HUES48 (cell line): ENCODE data around the gene MED9.
A peak's percentile ranks its signal among the peaks of the same experiment; 100 is the strongest.

Source experiments
- H3K27ac ChIP-seq: one replicate; pipeline ENCODE4 v1.7.0; 2013; ENCODE audit warnings: low read depth, low read length, inconsistent platforms
- H3K27me3 ChIP-seq: 2 replicates; pipeline ENCODE4 v1.6.1; 2013; ENCODE audit warnings: mild to moderate bottlenecking, low read length; ENCODE audit not compliant: control insufficient read depth, insufficient read depth
- H3K36me3 ChIP-seq: 2 replicates; pipeline ENCODE4 v1.6.1; 2013; ENCODE audit warnings: low read length; ENCODE audit not compliant: control insufficient read depth, insufficient read depth
- H3K4me1 ChIP-seq: 2 replicates; pipeline ENCODE4 v1.6.1; 2013; ENCODE audit warnings: mild to moderate bottlenecking, low read length; ENCODE audit not compliant: control insufficient read depth, insufficient read depth
- H3K4me3 ChIP-seq: 2 replicates; pipeline ENCODE4 v1.5.1; 2013; ENCODE audit warnings: mild to moderate bottlenecking, low read depth, low read length
- H3K9ac ChIP-seq: 2 replicates; pipeline ENCODE4 v1.6.1; 2013; ENCODE audit warnings: mild to moderate bottlenecking, low read depth, low read length, moderate library complexity
- H3K9me3 ChIP-seq: 2 replicates; pipeline ENCODE4 v1.6.1; 2013; ENCODE audit warnings: low read length; ENCODE audit not compliant: control insufficient read depth, insufficient read depth

MED9 gene

GRCh38 chr17:17487998-17488397 lies 11.2 kb downstream of the MED9 start:
- Histone ChIP-seq H3K4me1 (peaks cover 11% of the 10 kb centered on the region), H3K36me3 (peaks cover 54% of the 10 kb centered on the region), H3K27me3 (no peaks in the 10 kb centered on the region), H3K9me3 (no peaks in the 10 kb centered on the region), H3K27ac (no peak overlapping the region), H3K4me3 (no peak overlapping the region), H3K9ac (no peak overlapping the region)

DNA sequence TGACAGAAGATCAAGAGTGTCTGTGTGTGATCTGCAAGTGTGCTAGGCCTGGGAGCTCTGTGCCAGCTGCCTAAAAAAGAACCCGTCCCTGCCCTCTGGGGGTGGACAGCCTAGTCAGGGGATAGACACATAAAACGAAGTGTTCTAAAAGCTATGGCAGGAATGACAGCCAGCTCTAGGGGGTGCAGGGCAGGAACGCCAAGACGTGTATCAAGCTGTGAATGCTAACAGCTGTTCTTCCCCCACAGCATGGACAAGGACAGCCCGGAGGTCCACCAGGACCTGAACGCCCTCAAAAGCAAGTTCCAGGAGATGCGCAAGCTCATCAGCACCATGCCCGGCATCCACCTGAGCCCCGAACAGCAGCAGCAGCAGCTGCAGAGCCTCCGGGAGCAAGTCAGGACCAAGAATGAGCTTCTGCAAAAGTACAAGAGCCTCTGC lies 14.3 kb downstream of the MED9 start:
- H3K36me3 ChIP-seq: peaks cover 39% of the 10 kb centered on the region
- H3K9me3 ChIP-seq: no peaks in the 10 kb centered on the region
- no peak overlapping the region for H3K4me3 ChIP-seq
- H3K9ac ChIP-seq: no peak overlapping the region
- peaks cover 23% of the 10 kb centered on the region for H3K27me3 ChIP-seq
- H3K27ac ChIP-seq: no peak overlapping the region
- H3K4me1 ChIP-seq: peaks cover 30% of the 10 kb centered on the region

GRCh38 chr17:17491546-17491988 lies 14.8 kb downstream of the MED9 start:
- Histone ChIP-seq H3K36me3 (peaks cover 39% of the 10 kb centered on the region), H3K27ac (no peak overlapping the region), H3K4me1 (peaks cover 30% of the 10 kb centered on the region), H3K9me3 (no peaks in the 10 kb centered on the region), H3K9ac (no peak overlapping the region), H3K4me3 (no peak overlapping the region), H3K27me3 (peaks cover 24% of the 10 kb centered on the region)

DNA sequence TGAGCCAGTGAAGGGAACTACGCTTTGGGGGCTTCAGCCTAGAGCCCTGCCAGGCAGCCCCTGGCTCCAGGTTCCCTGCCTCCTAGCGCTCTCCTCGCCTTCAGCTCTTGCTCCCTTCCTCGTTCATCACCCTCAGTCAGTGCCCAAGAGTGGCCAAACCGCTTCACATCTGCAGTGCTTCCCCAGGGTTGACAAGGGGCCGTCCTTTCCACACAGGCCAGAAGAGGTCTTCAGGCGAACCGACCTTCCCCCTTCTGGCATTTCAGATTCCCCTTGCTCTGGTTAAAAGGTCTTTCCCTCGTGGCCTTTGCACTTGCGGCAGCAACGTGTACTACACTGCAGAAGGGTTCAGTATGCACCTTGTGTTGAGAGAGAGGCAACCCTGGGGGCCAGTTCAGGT lies 15.3 kb downstream of the MED9 start:
- H3K9ac ChIP-seq: no peak overlapping the region
- H3K4me1 ChIP-seq: peaks cover 32% of the 10 kb centered on the region
- H3K27ac ChIP-seq: no peak overlapping the region
- H3K36me3 ChIP-seq: peaks cover 39% of the 10 kb centered on the region
- H3K9me3 ChIP-seq: no peaks in the 10 kb centered on the region
- H3K27me3 ChIP-seq: peaks cover 24% of the 10 kb centered on the region
- H3K4me3 ChIP-seq: no peak overlapping the region

DNA sequence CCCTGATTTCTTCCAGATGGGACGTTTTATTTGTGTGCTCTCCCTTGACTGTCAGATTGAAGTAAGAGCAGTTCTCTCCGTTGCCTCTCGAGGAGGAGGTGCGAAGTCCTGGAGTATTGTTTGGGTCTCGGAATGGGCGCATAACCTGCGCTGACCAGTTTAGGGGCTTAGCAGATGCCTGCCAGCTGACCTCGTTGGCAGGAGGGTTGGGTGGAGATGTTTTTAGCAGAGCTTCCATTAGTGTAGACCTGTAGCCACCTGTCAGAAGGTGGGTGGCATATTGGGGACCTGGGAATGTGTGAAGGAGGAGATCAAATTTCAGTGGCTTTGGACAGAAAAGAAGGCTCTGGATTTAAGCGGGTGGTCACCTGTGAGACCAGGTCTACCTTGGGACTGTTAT lies 15.8 kb downstream of the MED9 start:
- Histone ChIP-seq H3K4me3 (no peak overlapping the region), H3K27ac (no peak overlapping the region), H3K9me3 (no peaks in the 10 kb centered on the region), H3K36me3 (peaks cover 37% of the 10 kb centered on the region), H3K9ac (no peak overlapping the region), H3K27me3 (peaks cover 24% of the 10 kb centered on the region), H3K4me1 (peaks cover 36% of the 10 kb centered on the region)

- Histone ChIP-seq H3K9me3 (no peaks in the 10 kb centered on the region), H3K4me1 (peaks cover 36% of the 10 kb centered on the region), H3K27me3 (peaks cover 24% of the 10 kb centered on the region), H3K27ac (no peak overlapping the region), H3K36me3 (peaks cover 28% of the 10 kb centered on the region), H3K9ac (no peak overlapping the region), H3K4me3 (no peak overlapping the region)
Observed at GRCh38 chr17:17493249-17493985, 16.6 kb downstream of the MED9 start.

GRCh38 chr17:17493986-17494466 lies 17.2 kb downstream of the MED9 start:
- H3K9me3 ChIP-seq: no peaks in the 10 kb centered on the region
- peak overlapping the region; percentile 74; the same call in 1 of the 2 replicates for H3K4me3 ChIP-seq
- H3K27ac ChIP-seq: no peak overlapping the region
- H3K27me3 ChIP-seq: peaks cover 24% of the 10 kb centered on the region
- H3K36me3 ChIP-seq: peaks cover 28% of the 10 kb centered on the region
- H3K4me1 ChIP-seq: peaks cover 36% of the 10 kb centered on the region
- no peak overlapping the region for H3K9ac ChIP-seq

- no peak overlapping the region for H3K27ac ChIP-seq
- peaks cover 36% of the 10 kb centered on the region for H3K4me1 ChIP-seq
- H3K9me3 ChIP-seq: no peaks in the 10 kb centered on the region
- H3K4me3 ChIP-seq: peak overlapping the region; percentile 74
- H3K27me3 ChIP-seq: peaks cover 24% of the 10 kb centered on the region
- peaks cover 28% of the 10 kb centered on the region for H3K36me3 ChIP-seq
- no peak overlapping the region for H3K9ac ChIP-seq
Observed at GRCh38 chr17:17494499-17494869, 17.7 kb downstream of the MED9 start.

GRCh38 chr17:17494870-17495535 lies 18.2 kb downstream of the MED9 start:
- Histone ChIP-seq H3K36me3 (peaks cover 28% of the 10 kb centered on the region), H3K27ac (peak overlapping the region; percentile 6), H3K9ac (no peak overlapping the region; the same call in 1 of the 2 replicates), H3K4me3 (peak overlapping the region; percentile 74), H3K9me3 (no peaks in the 10 kb centered on the region), H3K27me3 (peaks cover 24% of the 10 kb centered on the region), H3K4me1 (peaks cover 36% of the 10 kb centered on the region)

DNA sequence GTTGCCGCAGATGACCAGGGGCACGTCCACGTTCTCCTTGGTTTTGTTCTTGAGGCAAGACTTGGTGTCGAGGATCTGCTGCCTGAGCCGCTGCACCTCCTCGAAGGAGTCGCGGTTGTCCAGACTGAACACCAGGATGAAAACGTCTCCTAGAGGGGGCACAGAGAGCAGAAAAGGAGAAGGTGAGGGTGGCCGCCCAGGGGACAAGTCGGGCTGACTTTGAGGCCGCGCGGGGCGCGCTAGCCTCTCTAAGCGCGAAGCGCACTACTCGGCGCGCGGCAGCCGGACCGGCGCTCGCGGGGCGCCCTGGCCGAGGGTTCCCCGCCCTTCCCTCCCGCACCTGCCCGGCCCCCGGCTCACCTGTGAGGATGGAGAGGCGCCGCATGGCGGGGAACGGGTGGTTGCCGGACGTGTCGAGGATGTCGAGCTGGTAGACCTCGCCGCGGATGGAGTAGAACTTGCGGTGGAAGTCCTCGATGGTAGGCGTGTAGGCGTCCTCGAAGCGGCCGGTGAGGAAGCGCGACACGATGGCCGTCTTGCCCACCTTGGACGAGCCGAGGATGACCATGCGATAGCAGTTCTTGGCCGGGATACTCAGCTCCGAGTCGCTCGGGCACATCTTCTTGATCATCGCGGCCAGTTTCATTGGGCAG lies 18.9 kb downstream of the MED9 start:
- H3K27ac ChIP-seq: no peak overlapping the region
- peaks cover 24% of the 10 kb centered on the region for H3K27me3 ChIP-seq
- no peaks in the 10 kb centered on the region for H3K9me3 ChIP-seq
- peak overlapping the region; percentile 74 for H3K4me3 ChIP-seq
- peaks cover 24% of the 10 kb centered on the region for H3K36me3 ChIP-seq
- no peak overlapping the region; the same call in 1 of the 2 replicates for H3K9ac ChIP-seq
- peaks cover 36% of the 10 kb centered on the region for H3K4me1 ChIP-seq
